Testis (tissue), 3 donors: ENCODE measurements around the gene GMNN. TPM values are rescaled to one million over a fixed set of nuclear protein-coding genes. Genes with fewer than 3 reads are reported as not detected.

Source experiments
- DNase-seq: peaks from one replicate; pipeline ENCODE4 v3.0.0-alpha.2; 2019
- H3K27ac ChIP-seq, 2 donors: fragments of 200-600 bp; sonication (generic); one replicate each; pipeline ENCODE4 v1.5.1; 2019
- H3K27me3 ChIP-seq: fragments of 200-600 bp; sonication (generic); one replicate; pipeline ENCODE4 v1.5.1; 2019
- H3K36me3 ChIP-seq: fragments of 200-600 bp; sonication (generic); one replicate; pipeline ENCODE4 v1.5.1; 2017; ENCODE audit warnings: low read depth; ENCODE audit errors: missing control alignments
- H3K4me1 ChIP-seq: fragments of 200-600 bp; sonication (generic); one replicate; pipeline ENCODE4 v1.5.1; 2019
- H3K4me3 ChIP-seq, 2 donors: fragments of 200-600 bp; sonication (generic); one replicate each; pipeline ENCODE4 v1.5.1; 2017 to 2019
- H3K9me3 ChIP-seq: fragments of 200-600 bp; sonication (generic); one replicate; pipeline ENCODE4 v1.5.1; 2017
- POLR2A ChIP-seq: fragments of 450-650 bp; IDR thresholded peaks from one replicate; pipeline ENCODE4 v1.6.1; 2017; ENCODE audit warnings: antibody characterized with exemption, mild to moderate bottlenecking, moderate library complexity
- WGBS, 2 donors: methylation state at CpG; one replicate each; pipeline ENCODE4 v1.1.5; 2018; 5-methylcytosine and 5-hydroxymethylcytosine counted together
- intact Hi-C: fragments of 100-400 bp; cut with DNase I; formaldehyde crosslinking; loops from one replicate; pipeline ENCODE4 v1.15.1; 2023; ENCODE audit warnings: low total_unique reads
- polyA plus RNA-seq: library from polyadenylated mRNA; stranded (reverse); fragments of 350-450 nt; fragmentation: Illumina TruSeq; extraction: RNeasy Lipid Tissue Mini Kit (QIAGEN cat#74804); gene quantifications from one replicate; pipeline ENCODE4 v1.2.3, GENCODE V29; 2014; ENCODE audit warnings: low read depth, low replicate concordance; ENCODE audit not compliant: insufficient read depth
- total RNA-seq, 2 donors: library from RNA; depleted of rRNA; stranded (reverse); fragments of >200 nt; gene quantifications; one replicate each; pipeline ENCODE4 v1.2.3, GENCODE V29; 2016
- TF ChIP-seq, protein P1 (sequence below), 3 experiments: fragments of 450-650 bp in 2 of 3; fragments of 200-600 bp in 1 of 3; sonication (generic) in 1 of 3; IDR thresholded peaks; one replicate each; pipeline ENCODE4 v1.5.1; 2016 to 2019; ENCODE audit warnings: antibody characterized with exemption in 3 of 3, mild to moderate bottlenecking in 2 of 3, moderate library complexity in 1 of 3

Gene GMNN
- total and polyA plus RNA-seq, 3 donors from 2014 or later = 23.8 to 67.2 (median 37.4) TPM

DNA sequence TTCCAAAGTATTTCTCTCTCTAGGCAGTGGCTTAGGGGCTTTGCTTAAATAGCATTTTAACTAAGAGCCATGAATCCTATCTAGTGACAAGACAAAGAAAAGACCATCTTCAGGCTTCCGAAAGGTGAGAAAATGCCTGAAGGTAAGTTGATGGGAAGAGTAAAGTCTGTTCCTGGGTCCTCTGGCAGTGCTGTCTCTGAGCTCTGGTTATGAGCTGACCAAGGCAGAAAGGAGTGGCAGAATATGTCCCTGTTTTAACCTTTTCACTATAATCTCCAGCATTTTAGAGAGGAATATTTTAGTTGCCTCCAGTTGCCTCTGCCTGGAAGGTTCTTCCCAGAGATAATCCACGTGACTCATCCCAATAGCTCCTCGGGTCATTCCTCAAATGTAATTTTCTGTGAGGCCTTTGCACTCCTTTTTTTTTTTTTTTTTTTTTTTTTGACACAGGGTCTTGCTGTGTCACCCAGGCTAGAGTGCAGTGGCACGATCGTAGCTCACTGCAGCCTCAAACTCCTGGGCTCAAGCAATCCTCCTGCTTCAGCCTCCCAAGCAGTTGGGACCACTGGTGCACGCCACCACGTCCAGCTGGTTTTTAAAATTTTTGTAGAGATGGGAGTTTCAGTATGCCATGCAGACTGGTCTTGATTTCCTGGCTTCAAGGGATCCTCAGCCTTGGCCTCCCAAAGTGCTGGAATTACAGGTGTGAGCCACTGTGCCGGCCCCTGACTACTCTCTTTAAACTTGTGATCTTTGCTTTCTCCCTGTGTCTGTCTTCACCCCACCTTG, 27.7 kb downstream of the GMNN start:
- intact Hi-C loops = no loop called here

DNA sequence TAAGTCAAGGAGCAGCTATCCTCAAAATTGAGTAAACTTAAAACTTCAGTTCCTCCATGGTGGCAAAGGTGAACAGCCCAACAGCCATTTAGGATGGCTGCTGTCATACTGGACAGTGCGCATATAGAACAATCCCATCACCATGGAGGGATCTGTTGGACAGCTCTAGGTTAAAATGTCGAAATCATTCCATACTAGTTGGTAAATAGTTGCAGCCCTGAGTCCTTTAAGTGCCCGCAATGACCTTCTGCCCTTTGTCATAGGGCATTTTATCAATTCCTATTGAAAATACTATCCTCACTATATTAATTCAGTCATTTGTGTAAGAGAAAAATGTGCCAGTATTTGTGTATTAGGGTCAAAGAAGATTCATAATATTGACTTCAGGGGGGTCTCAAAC, 32.8 kb downstream of the GMNN start:
- no peaks in the 10 kb centered on the region for H3K9me3 ChIP-seq
- H3K4me3 ChIP-seq = no peak overlapping the region
- H3K27me3 ChIP-seq = no peaks in the 10 kb centered on the region
- intact Hi-C loops = no loop called here
- TF ChIP-seq, protein P1, sequence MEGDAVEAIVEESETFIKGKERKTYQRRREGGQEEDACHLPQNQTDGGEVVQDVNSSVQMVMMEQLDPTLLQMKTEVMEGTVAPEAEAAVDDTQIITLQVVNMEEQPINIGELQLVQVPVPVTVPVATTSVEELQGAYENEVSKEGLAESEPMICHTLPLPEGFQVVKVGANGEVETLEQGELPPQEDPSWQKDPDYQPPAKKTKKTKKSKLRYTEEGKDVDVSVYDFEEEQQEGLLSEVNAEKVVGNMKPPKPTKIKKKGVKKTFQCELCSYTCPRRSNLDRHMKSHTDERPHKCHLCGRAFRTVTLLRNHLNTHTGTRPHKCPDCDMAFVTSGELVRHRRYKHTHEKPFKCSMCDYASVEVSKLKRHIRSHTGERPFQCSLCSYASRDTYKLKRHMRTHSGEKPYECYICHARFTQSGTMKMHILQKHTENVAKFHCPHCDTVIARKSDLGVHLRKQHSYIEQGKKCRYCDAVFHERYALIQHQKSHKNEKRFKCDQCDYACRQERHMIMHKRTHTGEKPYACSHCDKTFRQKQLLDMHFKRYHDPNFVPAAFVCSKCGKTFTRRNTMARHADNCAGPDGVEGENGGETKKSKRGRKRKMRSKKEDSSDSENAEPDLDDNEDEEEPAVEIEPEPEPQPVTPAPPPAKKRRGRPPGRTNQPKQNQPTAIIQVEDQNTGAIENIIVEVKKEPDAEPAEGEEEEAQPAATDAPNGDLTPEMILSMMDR (IDR thresholded peaks at IDR 0.05) = no peak
- TF ChIP-seq POLR2A = no peak
- H3K27ac ChIP-seq = no peak overlapping the region
- 94 to 96% methylated on average over 3 of the region's 3 CpGs for WGBS, 2 donors
- no peaks in the 10 kb centered on the region for H3K4me1 ChIP-seq
- no peak for DNase-seq
- H3K36me3 ChIP-seq = no peaks in the 10 kb centered on the region

More for the DNA sequence above, 27.7 kb downstream of the GMNN start:
- WGBS, 2 donors = 81 to 88% methylated on average over 8 of the region's 8 CpGs
- no peak for DNase-seq
- no peak overlapping the region for H3K27ac ChIP-seq
- H3K36me3 ChIP-seq = no peaks in the 10 kb centered on the region
- peaks cover 5% of the 10 kb centered on the region for H3K4me1 ChIP-seq
- no peaks in the 10 kb centered on the region for H3K9me3 ChIP-seq
- H3K4me3 ChIP-seq = no peak overlapping the region
- TF ChIP-seq, protein P1 (IDR thresholded peaks at IDR 0.05) = no peak
- no peaks in the 10 kb centered on the region for H3K27me3 ChIP-seq

DNA sequence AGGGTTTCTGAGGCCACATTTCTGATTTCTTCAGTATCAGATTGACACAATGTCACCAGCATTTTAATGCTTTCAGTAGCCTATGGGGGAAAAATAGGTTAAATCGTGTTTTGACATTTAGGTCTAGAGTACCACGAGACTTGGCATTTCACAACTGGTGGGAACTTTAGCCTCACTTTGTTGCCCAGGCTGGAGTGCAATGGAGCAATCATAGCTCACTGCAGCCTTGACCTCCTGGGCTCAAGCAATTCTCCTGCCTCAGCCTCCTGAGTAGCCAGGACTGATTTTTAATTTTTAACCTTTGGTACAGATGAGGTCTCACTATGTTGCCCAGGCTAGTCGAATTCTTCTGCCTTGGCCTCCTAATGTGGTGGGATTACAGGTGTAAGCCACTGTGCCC, 35.0 kb downstream of the GMNN start:
- H3K36me3 ChIP-seq = no peaks in the 10 kb centered on the region
- intact Hi-C loops = no loop called here
- TF ChIP-seq, protein P1 (IDR thresholded peaks at IDR 0.05) = no peak
- TF ChIP-seq POLR2A = no peak
- 81 to 93% methylated on average over 3 of the region's 3 CpGs for WGBS, 2 donors
- no peak overlapping the region for H3K27ac ChIP-seq
- H3K27me3 ChIP-seq = no peaks in the 10 kb centered on the region
- H3K4me1 ChIP-seq = no peaks in the 10 kb centered on the region
- DNase-seq = no peak
- H3K9me3 ChIP-seq = no peaks in the 10 kb centered on the region
- H3K4me3 ChIP-seq = no peak overlapping the region

GRCh38 chr6:24818346-24818745, 43.6 kb downstream of the GMNN start:
- Histone ChIP-seq H3K4me3 (no peak overlapping the region), H3K36me3 (no peaks in the 10 kb centered on the region), H3K27me3 (no peaks in the 10 kb centered on the region), H3K27ac (no peak overlapping the region), H3K9me3 (no peaks in the 10 kb centered on the region), H3K4me1 (no peaks in the 10 kb centered on the region)
- no peak for DNase-seq
- WGBS, 2 donors = 85 to 95% methylated on average over 2 of the region's 2 CpGs
- intact Hi-C loops = no loop called here
- TF ChIP-seq, protein P1 (IDR thresholded peaks at IDR 0.05) = no peak
- TF ChIP-seq POLR2A = no peak
